Stomach (tissue), 4 donors: ENCODE results near the gene PARVB.

ENCODE experiments used
- POLR2A ChIP-seq, 4 donors: fragments of 450-650 bp; IDR thresholded peaks; one replicate each; pipeline ENCODE4 v1.6.1; 2016; ENCODE audit warnings: antibody characterized with exemption in 4 of 4, control low read depth in 2 of 4, mild to moderate bottlenecking in 1 of 4, moderate library complexity in 1 of 4
- TF ChIP-seq, protein P1 (sequence below), 7 experiments: fragments of 450-650 bp in 4 of 7; fragments of 200-600 bp in 3 of 7; sonication (generic) in 3 of 7; IDR thresholded peaks; one replicate each; pipeline ENCODE4 v1.5.1; 2016 to 2019; ENCODE audit warnings: antibody characterized with exemption in 7 of 7, control low read depth in 2 of 7, mild to moderate bottlenecking in 1 of 7

DNA sequence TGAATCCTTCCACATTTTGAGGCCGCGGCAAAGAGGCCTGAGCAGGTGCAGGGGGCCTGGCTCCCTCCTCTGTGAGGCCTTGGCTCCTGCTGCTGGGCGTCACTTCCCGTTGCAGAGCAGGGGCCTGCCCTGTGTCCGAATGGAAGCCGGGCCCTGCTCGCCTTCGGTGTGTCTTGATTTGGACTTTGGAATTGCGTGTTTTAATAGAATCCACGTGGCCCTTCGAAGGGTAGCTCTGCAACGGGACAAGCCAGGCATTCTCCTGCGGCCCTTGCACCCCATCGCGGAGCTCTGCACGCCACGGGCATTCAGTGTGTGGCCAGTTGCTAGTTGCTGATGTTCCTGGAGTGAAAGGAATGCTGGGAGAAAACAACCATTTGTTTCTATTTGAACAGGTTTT lies 43.1 kb upstream of the PARVB start:
- TF ChIP-seq, protein P1, sequence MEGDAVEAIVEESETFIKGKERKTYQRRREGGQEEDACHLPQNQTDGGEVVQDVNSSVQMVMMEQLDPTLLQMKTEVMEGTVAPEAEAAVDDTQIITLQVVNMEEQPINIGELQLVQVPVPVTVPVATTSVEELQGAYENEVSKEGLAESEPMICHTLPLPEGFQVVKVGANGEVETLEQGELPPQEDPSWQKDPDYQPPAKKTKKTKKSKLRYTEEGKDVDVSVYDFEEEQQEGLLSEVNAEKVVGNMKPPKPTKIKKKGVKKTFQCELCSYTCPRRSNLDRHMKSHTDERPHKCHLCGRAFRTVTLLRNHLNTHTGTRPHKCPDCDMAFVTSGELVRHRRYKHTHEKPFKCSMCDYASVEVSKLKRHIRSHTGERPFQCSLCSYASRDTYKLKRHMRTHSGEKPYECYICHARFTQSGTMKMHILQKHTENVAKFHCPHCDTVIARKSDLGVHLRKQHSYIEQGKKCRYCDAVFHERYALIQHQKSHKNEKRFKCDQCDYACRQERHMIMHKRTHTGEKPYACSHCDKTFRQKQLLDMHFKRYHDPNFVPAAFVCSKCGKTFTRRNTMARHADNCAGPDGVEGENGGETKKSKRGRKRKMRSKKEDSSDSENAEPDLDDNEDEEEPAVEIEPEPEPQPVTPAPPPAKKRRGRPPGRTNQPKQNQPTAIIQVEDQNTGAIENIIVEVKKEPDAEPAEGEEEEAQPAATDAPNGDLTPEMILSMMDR (IDR thresholded peaks at IDR 0.05): no peak
- no peak for TF ChIP-seq POLR2A (IDR thresholded peaks at IDR 0.05)
